NT2/D1 (cell line): Measurements from ENCODE around the gene MAVS.

Source experiments
- SUZ12 ChIP-seq: IDR thresholded peaks from 2 replicates; pipeline ENCODE4 v1.6.1; 2011; ENCODE audit not compliant: insufficient read length, insufficient read depth; ENCODE audit errors: extremely low read depth
- YY1 ChIP-seq: IDR thresholded peaks from 2 replicates; pipeline ENCODE4 v1.6.1; 2011; ENCODE audit not compliant: insufficient read length, insufficient read depth
- ZNF274 ChIP-seq: IDR thresholded peaks from 2 replicates; pipeline ENCODE4 v1.6.1; 2011; ENCODE audit warnings: mild to moderate bottlenecking, low read depth, low read length

DNA sequence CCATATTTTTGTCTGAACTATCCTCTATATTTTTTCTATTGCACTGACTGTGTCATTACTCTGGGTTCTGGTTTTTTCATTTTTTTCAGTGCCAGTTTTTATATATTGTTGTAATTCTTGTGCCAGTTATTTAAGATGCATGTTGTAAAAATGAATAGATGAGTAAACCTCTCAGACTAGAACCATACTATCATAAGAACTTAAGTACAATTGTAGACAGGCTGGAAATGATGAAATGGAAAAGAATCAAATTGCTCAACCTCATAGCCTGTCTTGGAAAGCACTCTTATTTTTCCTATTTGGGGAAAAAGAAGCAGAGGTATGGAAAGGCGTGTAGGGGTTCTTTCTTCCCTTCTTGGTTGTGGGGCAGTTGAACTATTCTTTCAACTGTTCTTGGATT, 72.7 kb downstream of the MAVS start:
- TF ChIP-seq ZNF274 (no peak), YY1 (no peak), SUZ12 (no peak)
